Erythroblast (primary cell): ENCODE measurements around the gene SH3RF1.

Source experiments
- GATA1 ChIP-seq: IDR thresholded peaks from 2 replicates; pipeline ENCODE4 v1.6.1; 2011; ENCODE audit warnings: low read depth, mild to moderate bottlenecking, control low read depth, low read length, moderate library complexity
- POLR2A ChIP-seq: IDR thresholded peaks from 2 replicates; pipeline ENCODE4 v1.6.1; 2011; ENCODE audit warnings: mild to moderate bottlenecking, low read length

GRCh38 chr4:169144061-169144600 is 126.6 kb downstream of the SH3RF1 start:
- TF ChIP-seq POLR2A (no peak), GATA1 (no peak)
